ENCODE data around the gene C11orf98. TPM values are rescaled to one million over a fixed set of nuclear protein-coding genes. Genes with fewer than 3 reads are reported as not detected.
A peak's percentile ranks its signal among the peaks of the same experiment; 100 is the strongest.

Gene C11orf98
- total and polyA plus RNA-seq, 2 of the 13 experiments (the other 11 are each of a cell fraction or from before 2014, with no cell fraction given) = 30.4 to 91.8 TPM

DNA sequence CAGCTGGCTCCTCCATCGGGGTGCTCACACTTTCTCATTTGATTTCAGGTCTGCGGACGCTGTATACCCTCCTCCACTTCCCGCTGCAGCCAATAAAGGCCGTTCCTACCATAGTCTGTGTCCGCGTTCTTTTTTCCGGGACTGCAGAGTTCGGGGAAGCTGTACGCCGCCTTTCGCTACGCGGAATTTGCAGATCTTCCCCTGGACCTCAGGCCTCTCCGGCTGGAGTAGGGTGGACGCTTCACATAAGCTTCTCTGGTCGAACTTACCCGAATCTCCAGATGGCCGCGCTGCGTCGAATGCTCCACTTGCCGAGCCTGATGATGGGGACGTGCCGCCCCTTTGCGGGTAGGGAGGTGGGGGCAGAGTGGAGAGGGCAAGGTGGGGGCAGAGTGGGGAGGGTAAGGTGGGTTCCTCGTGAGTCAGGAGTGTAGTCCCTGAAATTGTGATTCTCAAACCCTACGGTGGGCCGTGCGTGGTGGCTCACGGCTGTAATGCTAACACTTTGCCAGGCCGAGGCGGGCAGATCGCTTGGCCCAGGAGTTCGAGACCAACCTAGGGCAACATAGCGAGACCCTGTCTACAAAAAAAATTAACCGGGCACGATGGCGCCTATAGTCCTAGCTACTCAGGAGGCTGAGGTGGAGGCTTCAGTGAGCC, 719 bp upstream of the C11orf98 start (continued):
- no peak for TF ChIP-seq SP2 (CRISPR knock-in tag; IDR thresholded peaks at IDR 0.05)

DNA sequence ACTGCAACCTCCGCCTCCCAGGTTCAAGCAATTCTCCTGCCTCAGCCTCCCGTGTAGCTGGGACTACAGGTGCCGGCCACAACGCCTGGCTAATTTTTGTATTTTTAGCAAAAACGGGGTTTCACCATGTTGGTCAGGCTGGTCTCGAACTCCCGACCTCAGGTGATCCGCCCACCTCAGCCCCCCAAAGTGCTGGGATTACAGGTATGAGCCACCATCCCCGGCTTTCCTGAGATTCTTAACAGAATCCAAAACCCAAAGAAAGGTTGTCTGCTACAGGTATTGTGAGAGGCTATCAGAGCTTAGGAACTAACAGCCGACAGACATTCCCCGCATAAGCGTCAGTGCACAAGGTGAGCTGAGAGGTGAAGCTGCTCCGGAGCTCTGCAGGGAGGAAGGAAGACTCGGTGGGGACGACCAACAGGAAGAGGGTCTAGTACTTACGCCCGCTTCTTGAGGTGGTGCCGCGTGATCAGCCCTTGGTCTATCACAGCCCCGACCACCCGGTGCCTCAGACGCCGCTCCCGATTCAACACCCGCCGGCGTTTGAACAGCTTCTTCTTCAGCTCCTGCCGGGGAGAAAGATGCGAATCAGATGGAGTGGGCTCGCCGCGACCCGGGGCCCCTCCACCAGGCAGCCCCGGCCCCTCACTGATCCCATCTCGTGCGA, 470 bp downstream of the C11orf98 start:
- CTCF ChIA-PET (ENCODE audit: low intra/inter-chr PET ratio, low total read pairs) = no interaction called here
- peak; percentile 64 for DNase-seq (ENCODE audit: low spot score)
- H3K27ac ChIP-seq (ENCODE audit: extremely low read length, insufficient read depth, low read length) = peak overlapping the region; percentile 84
- in situ Hi-C loops (cut with HindIII; ENCODE audit: extremely low pct_ligation_motif_present, low pct_unique_long_range_greater_than_20kb) (no loop called here), intact Hi-C loops (cut with micrococcal nuclease; ENCODE audit: unreplicated experiment) (no loop called here)
- H4K20me1 ChIP-seq (ENCODE audit: insufficient read depth, low read length) = no peaks in the 10 kb centered on the region; the same call in none of the 2 replicates
- BruUV-seq (replicated peaks) = TSS peak; percentile 73
- H3K36me3 ChIP-seq (replicated peaks in 1 of 2; ENCODE audit: control insufficient read depth in 1 of 2, insufficient read depth in 2 of 2, low read length in 2 of 2) = peaks cover 0 to 15% of the 10 kb centered on the region in 2 experiments; a peak in 2 of 5 replicates
- peaks cover 41% of the 10 kb centered on the region for H3K4me1 ChIP-seq (ENCODE audit: insufficient read depth, low read length)
- peak overlapping the region; percentile 52 for H3K4me2 ChIP-seq (ENCODE audit: low read depth, low read length)
- H3K9ac ChIP-seq (ENCODE audit: insufficient read depth, low read depth, low read length) = peak overlapping the region; percentile 91
- POLR2A ChIA-PET = interaction anchor here (0.7 to 4.5 kb wide), 40 partner anchors 10 to 271 kb away, joined by 3 to 186 read pairs (median 10); partner anchors contain the start of genes AHNAK, B3GAT3, EEF1G and GANAB
- peaks cover 35% of the 10 kb centered on the region for H3K79me2 ChIP-seq (ENCODE audit: insufficient read depth, low read length)
- H3K9me3 ChIP-seq (ENCODE audit: low read length) = no peaks in the 10 kb centered on the region
- H3K27me3 ChIP-seq (ENCODE audit: control insufficient read depth in 1 of 2, insufficient read depth in 2 of 2, low read length in 2 of 2) = no peaks in the 10 kb centered on the region; a peak in 1 of 5 replicates
- H3K4me3 ChIP-seq (replicated peaks in 1 of 3; ENCODE audit: insufficient read depth in 1 of 3, low read depth in 2 of 3, low read length in 3 of 3) = peak overlapping the region; percentile 69 to 97 (median 91)
- WGBS (ENCODE audit: low lambda C conversion rate) = 6% methylated on average over 8 of the region's 36 CpGs
- no peak for FAIRE-seq
- ATAC-seq = peak; percentile 62
- H2AFZ ChIP-seq (ENCODE audit: low read length) = no peak overlapping the region
- TF ChIP-seq, protein P1, sequence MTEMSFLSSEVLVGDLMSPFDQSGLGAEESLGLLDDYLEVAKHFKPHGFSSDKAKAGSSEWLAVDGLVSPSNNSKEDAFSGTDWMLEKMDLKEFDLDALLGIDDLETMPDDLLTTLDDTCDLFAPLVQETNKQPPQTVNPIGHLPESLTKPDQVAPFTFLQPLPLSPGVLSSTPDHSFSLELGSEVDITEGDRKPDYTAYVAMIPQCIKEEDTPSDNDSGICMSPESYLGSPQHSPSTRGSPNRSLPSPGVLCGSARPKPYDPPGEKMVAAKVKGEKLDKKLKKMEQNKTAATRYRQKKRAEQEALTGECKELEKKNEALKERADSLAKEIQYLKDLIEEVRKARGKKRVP (CRISPR knock-in tag; IDR thresholded peaks at IDR 0.05) = 0 out of 4 replicates have a peak, but pooled peaks of 1 of the 2 experiments have one; percentile 2
- TF ChIP-seq ATRX (CRISPR knock-in tag; IDR thresholded peaks at IDR 0.05; ENCODE audit: borderline replicate concordance) = no peak
- TF ChIP-seq ZNF160 (CRISPR knock-in tag; IDR thresholded peaks at IDR 0.05) = no peak
- TF ChIP-seq, protein P2, sequence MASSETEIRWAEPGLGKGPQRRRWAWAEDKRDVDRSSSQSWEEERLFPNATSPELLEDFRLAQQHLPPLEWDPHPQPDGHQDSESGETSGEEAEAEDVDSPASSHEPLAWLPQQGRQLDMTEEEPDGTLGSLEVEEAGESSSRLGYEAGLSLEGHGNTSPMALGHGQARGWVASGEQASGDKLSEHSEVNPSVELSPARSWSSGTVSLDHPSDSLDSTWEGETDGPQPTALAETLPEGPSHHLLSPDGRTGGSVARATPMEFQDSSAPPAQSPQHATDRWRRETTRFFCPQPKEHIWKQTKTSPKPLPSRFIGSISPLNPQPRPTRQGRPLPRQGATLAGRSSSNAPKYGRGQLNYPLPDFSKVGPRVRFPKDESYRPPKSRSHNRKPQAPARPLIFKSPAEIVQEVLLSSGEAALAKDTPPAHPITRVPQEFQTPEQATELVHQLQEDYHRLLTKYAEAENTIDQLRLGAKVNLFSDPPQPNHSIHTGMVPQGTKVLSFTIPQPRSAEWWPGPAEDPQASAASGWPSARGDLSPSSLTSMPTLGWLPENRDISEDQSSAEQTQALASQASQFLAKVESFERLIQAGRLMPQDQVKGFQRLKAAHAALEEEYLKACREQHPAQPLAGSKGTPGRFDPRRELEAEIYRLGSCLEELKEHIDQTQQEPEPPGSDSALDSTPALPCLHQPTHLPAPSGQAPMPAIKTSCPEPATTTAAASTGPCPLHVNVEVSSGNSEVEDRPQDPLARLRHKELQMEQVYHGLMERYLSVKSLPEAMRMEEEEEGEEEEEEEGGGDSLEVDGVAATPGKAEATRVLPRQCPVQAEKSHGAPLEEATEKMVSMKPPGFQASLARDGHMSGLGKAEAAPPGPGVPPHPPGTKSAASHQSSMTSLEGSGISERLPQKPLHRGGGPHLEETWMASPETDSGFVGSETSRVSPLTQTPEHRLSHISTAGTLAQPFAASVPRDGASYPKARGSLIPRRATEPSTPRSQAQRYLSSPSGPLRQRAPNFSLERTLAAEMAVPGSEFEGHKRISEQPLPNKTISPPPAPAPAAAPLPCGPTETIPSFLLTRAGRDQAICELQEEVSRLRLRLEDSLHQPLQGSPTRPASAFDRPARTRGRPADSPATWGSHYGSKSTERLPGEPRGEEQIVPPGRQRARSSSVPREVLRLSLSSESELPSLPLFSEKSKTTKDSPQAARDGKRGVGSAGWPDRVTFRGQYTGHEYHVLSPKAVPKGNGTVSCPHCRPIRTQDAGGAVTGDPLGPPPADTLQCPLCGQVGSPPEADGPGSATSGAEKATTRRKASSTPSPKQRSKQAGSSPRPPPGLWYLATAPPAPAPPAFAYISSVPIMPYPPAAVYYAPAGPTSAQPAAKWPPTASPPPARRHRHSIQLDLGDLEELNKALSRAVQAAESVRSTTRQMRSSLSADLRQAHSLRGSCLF (CRISPR knock-in tag; IDR thresholded peaks at IDR 0.05; ENCODE audit: borderline replicate concordance) = 0 out of 2 replicates have a peak, but pooled peaks have one; percentile 51
- TF ChIP-seq TGIF2 (CRISPR knock-in tag; IDR thresholded peaks at IDR 0.05) = no peak; the same call in 1 of the 2 replicates
- TF ChIP-seq GTF2F1 (IDR thresholded peaks at IDR 0.05; ENCODE audit: low read length) = no peak
- no peak for TF ChIP-seq CENPX (CRISPR knock-in tag; IDR thresholded peaks at IDR 0.05)
- TF ChIP-seq RAD51 (IDR thresholded peaks at IDR 0.05; ENCODE audit: borderline replicate concordance) = no peak
- no peak for TF ChIP-seq ZNF44 (CRISPR knock-in tag; IDR thresholded peaks at IDR 0.05)
- no peak for TF ChIP-seq ZNF605 (CRISPR knock-in tag; IDR thresholded peaks at IDR 0.05)
- TF ChIP-seq, protein P3, sequence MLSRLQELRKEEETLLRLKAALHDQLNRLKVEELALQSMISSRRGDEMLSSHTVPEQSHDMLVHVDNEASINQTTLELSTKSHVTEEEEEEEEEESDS (CRISPR knock-in tag; IDR thresholded peaks at IDR 0.05; ENCODE audit: borderline replicate concordance) = no peak; the same call in 1 of the 2 replicates
- TF ChIP-seq KDM3A (CRISPR knock-in tag; IDR thresholded peaks at IDR 0.05; ENCODE audit: low read depth) = peak; percentile 7; the same call in 1 of the 2 replicates
- TF ChIP-seq SMAD3 (CRISPR knock-in tag; IDR thresholded peaks at IDR 0.05) = 0 out of 2 replicates have a peak, but pooled peaks have one; percentile 0

All from HepG2 (cell line).